ENCODE data around the gene NCKAP1.

NCKAP1 gene

GRCh38 chr2:182941121-182941722 is 97.0 kb downstream of the NCKAP1 start:
- Histone ChIP-seq H3K9me3 (no peaks in the 10 kb centered on the region), H3K36me3 (no peaks in the 10 kb centered on the region), H3K27ac (no peak overlapping the region), H3K4me3 (ENCODE audit: low read depth in 1 of 2, low read length in 1 of 2) (no peak overlapping the region), H3K4me1 (ENCODE audit: control insufficient read depth in 1 of 2, insufficient read depth in 1 of 2, low read depth in 1 of 2, low read length in 1 of 2) (no peaks in the 10 kb centered on the region), H3K27me3 (no peaks in the 10 kb centered on the region)
- TF ChIP-seq, protein P1, sequence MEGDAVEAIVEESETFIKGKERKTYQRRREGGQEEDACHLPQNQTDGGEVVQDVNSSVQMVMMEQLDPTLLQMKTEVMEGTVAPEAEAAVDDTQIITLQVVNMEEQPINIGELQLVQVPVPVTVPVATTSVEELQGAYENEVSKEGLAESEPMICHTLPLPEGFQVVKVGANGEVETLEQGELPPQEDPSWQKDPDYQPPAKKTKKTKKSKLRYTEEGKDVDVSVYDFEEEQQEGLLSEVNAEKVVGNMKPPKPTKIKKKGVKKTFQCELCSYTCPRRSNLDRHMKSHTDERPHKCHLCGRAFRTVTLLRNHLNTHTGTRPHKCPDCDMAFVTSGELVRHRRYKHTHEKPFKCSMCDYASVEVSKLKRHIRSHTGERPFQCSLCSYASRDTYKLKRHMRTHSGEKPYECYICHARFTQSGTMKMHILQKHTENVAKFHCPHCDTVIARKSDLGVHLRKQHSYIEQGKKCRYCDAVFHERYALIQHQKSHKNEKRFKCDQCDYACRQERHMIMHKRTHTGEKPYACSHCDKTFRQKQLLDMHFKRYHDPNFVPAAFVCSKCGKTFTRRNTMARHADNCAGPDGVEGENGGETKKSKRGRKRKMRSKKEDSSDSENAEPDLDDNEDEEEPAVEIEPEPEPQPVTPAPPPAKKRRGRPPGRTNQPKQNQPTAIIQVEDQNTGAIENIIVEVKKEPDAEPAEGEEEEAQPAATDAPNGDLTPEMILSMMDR (IDR thresholded peaks at IDR 0.05): no peak

DNA sequence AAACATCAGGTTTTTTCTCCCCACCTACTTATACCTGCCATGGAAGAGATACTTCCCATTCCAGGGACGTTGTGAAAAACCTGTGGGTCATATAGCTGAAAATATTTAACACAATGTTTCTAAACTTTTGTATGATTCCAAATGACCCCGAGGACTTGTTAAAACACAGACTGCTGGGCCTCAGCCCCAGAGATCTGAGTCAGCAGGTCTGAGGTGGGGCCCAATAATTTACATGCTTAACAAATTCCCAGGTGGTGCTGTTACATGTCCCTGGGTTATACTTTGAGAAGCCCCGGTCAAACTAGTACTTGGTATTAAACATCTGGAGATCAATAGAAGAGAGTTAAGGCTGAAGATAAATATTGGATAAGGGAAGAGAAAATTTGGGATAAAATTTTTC is 100.4 kb downstream of the NCKAP1 start:
- TF ChIP-seq, protein P1 (IDR thresholded peaks at IDR 0.05): no peak
- H3K4me1 ChIP-seq (ENCODE audit: control insufficient read depth in 1 of 2, insufficient read depth in 1 of 2, low read depth in 1 of 2, low read length in 1 of 2): no peaks in the 10 kb centered on the region
- H3K36me3 ChIP-seq: no peaks in the 10 kb centered on the region
- no peaks in the 10 kb centered on the region for H3K27me3 ChIP-seq
- no peak overlapping the region for H3K4me3 ChIP-seq (ENCODE audit: low read depth in 1 of 2, low read length in 1 of 2)
- H3K9me3 ChIP-seq: no peaks in the 10 kb centered on the region
- H3K27ac ChIP-seq: no peak overlapping the region

DNA sequence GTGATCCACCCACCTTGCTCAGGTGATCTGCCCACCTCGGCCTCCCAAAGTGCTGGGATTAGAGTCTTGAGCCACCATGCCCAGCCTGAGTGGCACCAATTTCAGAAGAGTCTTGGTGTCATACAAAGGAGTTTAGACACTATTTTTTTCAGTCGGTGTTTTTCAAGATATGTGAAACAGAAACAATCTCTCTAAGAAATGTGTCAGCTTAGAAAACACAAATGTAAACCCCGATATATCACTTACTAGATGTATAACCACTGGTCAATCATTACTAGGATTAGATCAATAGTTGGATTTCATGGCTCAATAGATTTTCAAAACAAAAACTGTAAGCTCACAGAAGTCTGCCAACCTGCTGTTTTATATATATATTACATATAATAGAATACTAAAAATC is 104.6 kb downstream of the NCKAP1 start:
- TF ChIP-seq, protein P1 (IDR thresholded peaks at IDR 0.05): no peak
- no peaks in the 10 kb centered on the region for H3K36me3 ChIP-seq
- no peaks in the 10 kb centered on the region for H3K4me1 ChIP-seq (ENCODE audit: control insufficient read depth in 1 of 2, insufficient read depth in 1 of 2, low read depth in 1 of 2, low read length in 1 of 2)

DNA sequence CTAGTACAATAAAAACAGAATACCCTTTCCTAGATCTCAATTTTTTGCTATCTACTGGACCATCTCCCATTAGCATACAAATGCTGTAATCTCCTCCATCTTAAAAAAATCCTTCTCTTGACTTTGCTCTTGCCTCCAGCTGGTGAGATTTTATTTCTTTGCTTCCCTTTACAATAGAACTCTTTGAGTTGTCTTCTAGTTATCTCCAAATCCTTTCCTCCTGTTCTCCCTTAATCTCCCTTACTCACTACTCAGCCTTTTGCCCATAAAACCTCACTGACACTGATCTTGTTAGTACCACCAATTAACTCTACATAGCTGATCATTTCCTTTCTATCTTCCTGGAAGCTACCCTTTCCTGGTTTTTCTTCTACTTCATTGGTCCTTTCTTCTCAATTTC is 108.3 kb downstream of the NCKAP1 start:
- TF ChIP-seq, protein P1 (IDR thresholded peaks at IDR 0.05): no peak

More for the DNA sequence above, 104.6 kb downstream of the NCKAP1 start:
- no peaks in the 10 kb centered on the region for H3K9me3 ChIP-seq
- no peaks in the 10 kb centered on the region for H3K27me3 ChIP-seq
- H3K4me3 ChIP-seq (ENCODE audit: low read depth in 1 of 2, low read length in 1 of 2): no peak overlapping the region
- H3K27ac ChIP-seq: no peak overlapping the region

GRCh38 chr2:182924306-182924705 is 114.0 kb downstream of the NCKAP1 start:
- H3K4me3 ChIP-seq (ENCODE audit: low read depth in 1 of 2, low read length in 1 of 2): no peak overlapping the region
- TF ChIP-seq, protein P1 (IDR thresholded peaks at IDR 0.05): no peak
- H3K36me3 ChIP-seq: no peaks in the 10 kb centered on the region
- no peak overlapping the region for H3K27ac ChIP-seq
- H3K9me3 ChIP-seq: no peaks in the 10 kb centered on the region
- H3K4me1 ChIP-seq (ENCODE audit: control insufficient read depth in 1 of 2, insufficient read depth in 1 of 2, low read depth in 1 of 2, low read length in 1 of 2): no peaks in the 10 kb centered on the region
- no peaks in the 10 kb centered on the region for H3K27me3 ChIP-seq

More for the DNA sequence above, 108.3 kb downstream of the NCKAP1 start:
- H3K36me3 ChIP-seq: no peaks in the 10 kb centered on the region
- H3K9me3 ChIP-seq: no peaks in the 10 kb centered on the region
- no peaks in the 10 kb centered on the region for H3K4me1 ChIP-seq (ENCODE audit: control insufficient read depth in 1 of 2, insufficient read depth in 1 of 2, low read depth in 1 of 2, low read length in 1 of 2)
- no peak overlapping the region for H3K4me3 ChIP-seq (ENCODE audit: low read depth in 1 of 2, low read length in 1 of 2)
- H3K27me3 ChIP-seq: no peaks in the 10 kb centered on the region
- no peak overlapping the region for H3K27ac ChIP-seq

Data from neutrophil (primary cell).